Fibroblast of lung (primary cell): ENCODE results near the gene EGR1. TPM values are rescaled to one million over a fixed set of nuclear protein-coding genes. Genes with fewer than 3 reads are reported as not detected.

Experiments
- DNase-seq, 2 donors: peaks; one replicate each; pipeline versions ENCODE4 v3.0.0 to v3.0.0-alpha.2; 2010; ENCODE audit warnings: low read depth in 2 of 2
- H2AFZ ChIP-seq: 2 replicates; pipeline ENCODE4 v1.5.1; 2012; ENCODE audit warnings: low read length, control low read depth, inconsistent platforms
- H3K27ac ChIP-seq: 2 replicates; pipeline ENCODE4 v1.5.1; 2011; ENCODE audit warnings: low read length, control low read depth; ENCODE audit not compliant: insufficient read depth
- H3K27me3 ChIP-seq: 2 replicates; pipeline ENCODE4 v1.5.1; 2011; ENCODE audit warnings: mild to moderate bottlenecking, low read length; ENCODE audit not compliant: control insufficient read depth, insufficient read depth
- H3K36me3 ChIP-seq: 2 replicates; pipeline ENCODE4 v1.5.1; 2011; ENCODE audit warnings: low read length; ENCODE audit not compliant: control insufficient read depth, insufficient read depth
- H3K4me1 ChIP-seq: 2 replicates; pipeline ENCODE4 v1.5.1; 2011; ENCODE audit warnings: low read length; ENCODE audit not compliant: control insufficient read depth, insufficient read depth; ENCODE audit errors: extremely low read depth
- H3K4me2 ChIP-seq: 2 replicates; pipeline ENCODE4 v1.5.1; 2011; ENCODE audit warnings: low read length, control low read depth; ENCODE audit not compliant: insufficient read depth; ENCODE audit errors: extremely low read depth
- H3K4me3 ChIP-seq, 4 experiments: fragments of 200-600 bp in 1 of 4; sonication (generic) in 1 of 4; replicated peaks in 1 of 4; 2 replicates each; pipeline ENCODE4 v1.5.1; 2011 to 2016; ENCODE audit warnings: low read length in 4 of 4, low read depth in 3 of 4, mild to moderate bottlenecking in 3 of 4, control low read depth in 2 of 4, inconsistent platforms in 1 of 4, mixed read lengths in 1 of 4; ENCODE audit not compliant: insufficient read depth in 1 of 4; ENCODE audit errors: control extremely low read depth in 1 of 4
- H3K79me2 ChIP-seq: 2 replicates; pipeline ENCODE4 v1.5.1; 2012; ENCODE audit warnings: mild to moderate bottlenecking, low read length, inconsistent platforms; ENCODE audit not compliant: control insufficient read depth, insufficient read depth
- H3K9ac ChIP-seq: 2 replicates; pipeline ENCODE4 v1.5.1; 2011; ENCODE audit warnings: mild to moderate bottlenecking, low read length, control low read depth; ENCODE audit not compliant: insufficient read depth
- H3K9me3 ChIP-seq: 2 replicates; pipeline ENCODE4 v1.5.1; 2012; ENCODE audit warnings: low read depth, low read length; ENCODE audit not compliant: control insufficient read depth, insufficient read depth
- H4K20me1 ChIP-seq: 2 replicates; pipeline ENCODE4 v1.5.1; 2011; ENCODE audit warnings: low read length; ENCODE audit not compliant: control insufficient read depth, insufficient read depth; ENCODE audit errors: extremely low read depth
- CTCF ChIP-seq, 2 donors: IDR thresholded peaks in 1 of 2; conservative IDR thresholded peaks in 1 of 2; 1 replicate in 1 of 2; 2 replicates in 1 of 2; pipeline ENCODE4 v1.5.1; 2011 to 2012; ENCODE audit warnings: low read length in 2 of 2, control low read depth in 1 of 2, inconsistent platforms in 1 of 2, low read depth in 1 of 2, mild to moderate bottlenecking in 1 of 2
- EZH2 ChIP-seq: IDR thresholded peaks from 2 replicates; pipeline ENCODE4 v1.5.1; 2012; ENCODE audit warnings: low read length, control low read depth, mild to moderate bottlenecking; ENCODE audit errors: missing control alignments
- polyA plus RNA-seq, 2 donors: library from polyadenylated mRNA; depleted of rRNA in 1 of 2; stranded (reverse) in 1 of 2; unstranded in 1 of 2; fragments of >200 nt; gene quantifications; 2 replicates each; pipeline ENCODE4 v1.2.1, GENCODE V29; 2011 to 2012; ENCODE audit warnings: missing spikeins in 1 of 2
- total RNA-seq: library from RNA; depleted of rRNA; stranded (reverse); fragments of >200 nt; gene quantifications from 2 replicates; pipeline ENCODE4 v1.2.1, GENCODE V29; 2014

EGR1 gene
- total and polyA plus RNA-seq, 2 donors (not counting 1 experiment from before 2014, with no cell fraction given), result 5.8 to 8.8 TPM

DNA sequence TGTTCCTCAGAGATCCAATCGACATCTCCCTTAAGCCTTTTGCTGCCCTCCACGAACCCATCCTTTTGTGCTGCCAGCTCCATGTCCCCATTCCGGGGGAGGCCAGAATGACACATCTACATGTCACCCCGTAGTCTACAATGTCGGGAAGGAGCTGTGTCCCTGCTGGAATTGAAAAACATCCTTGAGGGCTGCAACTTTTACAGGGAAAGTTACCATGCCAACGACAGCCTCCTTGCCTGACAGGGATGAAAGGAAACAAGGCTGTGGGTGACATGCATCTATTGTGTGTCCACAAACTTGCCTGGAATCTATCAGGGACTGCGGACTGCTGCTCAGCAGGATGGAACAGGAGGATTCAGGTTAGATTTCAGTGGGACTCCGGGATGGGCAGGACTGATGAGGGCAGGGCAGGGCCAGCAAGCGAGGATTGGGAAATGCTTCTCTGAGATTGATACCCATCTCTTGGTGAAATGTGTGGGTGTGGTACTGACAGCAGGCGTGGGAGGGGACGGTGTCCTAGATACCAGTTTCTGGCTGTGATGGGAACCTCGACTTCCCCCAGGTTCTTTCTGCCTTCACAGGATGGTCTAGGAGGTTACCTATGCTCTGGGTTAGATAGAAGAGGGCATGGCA lies 25.5 kb downstream of the EGR1 start:
- Histone ChIP-seq H3K79me2 (no peaks in the 10 kb centered on the region), H3K4me3 (no peak overlapping the region), H2AFZ (no peak overlapping the region), H3K4me1 (peaks cover 10% of the 10 kb centered on the region), H3K36me3 (no peaks in the 10 kb centered on the region), H3K9me3 (no peaks in the 10 kb centered on the region), H3K4me2 (no peak overlapping the region), H3K27me3 (no peaks in the 10 kb centered on the region), H4K20me1 (no peaks in the 10 kb centered on the region), H3K27ac (no peak overlapping the region), H3K9ac (no peak overlapping the region)
- TF ChIP-seq CTCF (conservative IDR thresholded peaks at IDR 0.05 in 1 of 2, IDR thresholded peaks at IDR 0.05 in 1 of 2; ENCODE audit: low read depth in 1 of 2, low read length in 2 of 2) (no peak), EZH2 (no peak)
- DNase-seq, result no peak

- Histone ChIP-seq H3K27me3 (no peaks in the 10 kb centered on the region), H2AFZ (peak overlapping the region; percentile 60), H3K27ac (no peak overlapping the region), H3K9ac (peak overlapping the region; percentile 44), H3K79me2 (no peaks in the 10 kb centered on the region), H3K36me3 (no peaks in the 10 kb centered on the region), H3K4me3 (peak overlapping the region; percentile 45 to 61 (median 54)), H4K20me1 (no peaks in the 10 kb centered on the region), H3K9me3 (no peaks in the 10 kb centered on the region), H3K4me1 (peaks cover 10% of the 10 kb centered on the region), H3K4me2 (peak overlapping the region; percentile 84)
- TF ChIP-seq EZH2, result no peak
- TF ChIP-seq CTCF (conservative IDR thresholded peaks at IDR 0.05 in 1 of 2, IDR thresholded peaks at IDR 0.05 in 1 of 2; ENCODE audit: low read depth in 1 of 2, low read length in 2 of 2), result no peak
- no peak for DNase-seq
These were observed 26.0 kb downstream of the EGR1 start for GRCh38 chr5:138491284-138491648.

DNA sequence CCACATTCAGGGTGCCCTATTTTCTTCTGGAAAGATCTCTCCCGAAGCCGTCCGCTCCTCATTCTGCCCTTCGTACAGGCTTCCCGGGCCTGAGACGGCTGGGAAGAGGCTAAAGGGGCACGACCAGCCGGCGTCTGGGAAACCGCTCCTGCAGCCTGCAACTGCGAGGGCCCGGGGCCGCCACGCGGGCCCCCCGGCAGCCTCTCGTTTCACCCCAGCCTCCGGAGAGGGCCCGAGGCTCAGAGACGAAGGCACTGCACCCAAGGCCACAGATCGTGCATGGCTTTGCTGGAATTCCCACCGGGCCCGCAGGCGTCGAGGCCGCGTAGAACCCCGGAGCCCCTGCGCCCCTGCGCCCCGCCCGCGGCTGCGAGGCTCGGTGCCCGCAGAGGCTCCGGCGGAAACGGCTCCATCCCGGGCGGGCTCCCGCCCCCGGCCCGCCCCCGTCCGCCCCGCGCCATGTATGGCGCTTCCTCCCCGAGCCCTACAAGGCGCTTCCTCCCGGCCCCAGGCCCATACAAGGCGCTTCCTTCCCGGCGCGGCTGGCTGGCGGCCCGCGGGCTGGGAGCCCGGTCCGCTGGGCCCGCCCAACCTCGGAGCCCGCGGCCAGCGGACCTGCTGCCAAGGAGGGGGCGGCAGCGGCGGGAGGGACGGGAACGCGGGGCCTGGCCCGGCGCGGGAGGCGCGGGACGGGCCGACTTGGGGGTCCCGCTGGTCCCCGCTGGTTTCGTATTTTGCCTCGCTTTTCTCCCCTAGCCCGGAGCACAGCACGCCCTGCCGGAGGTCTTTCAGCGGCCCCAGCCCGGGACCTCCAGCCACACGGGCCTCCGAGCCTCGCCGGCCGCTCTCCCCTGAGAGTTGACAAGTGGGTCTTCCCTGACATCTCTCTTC lies 26.6 kb downstream of the EGR1 start:
- Histone ChIP-seq H3K4me2 (peak overlapping the region; percentile 93), H3K79me2 (no peaks in the 10 kb centered on the region), H3K27me3 (no peaks in the 10 kb centered on the region), H3K4me3 (peak overlapping the region; percentile 45 to 66 (median 56)), H2AFZ (peak overlapping the region; percentile 60), H4K20me1 (no peaks in the 10 kb centered on the region), H3K9me3 (no peaks in the 10 kb centered on the region), H3K36me3 (no peaks in the 10 kb centered on the region), H3K4me1 (peaks cover 10% of the 10 kb centered on the region), H3K9ac (peak overlapping the region; percentile 74), H3K27ac (peak overlapping the region; percentile 77)
- TF ChIP-seq CTCF (conservative IDR thresholded peaks at IDR 0.05 in 1 of 2, IDR thresholded peaks at IDR 0.05 in 1 of 2; ENCODE audit: low read depth in 1 of 2, low read length in 2 of 2) (no peak), EZH2 (no peak)
- DNase-seq, result peak; percentile 90 to 93
